SK-N-SH treated with all-trans-retinoic acid at 6 μM for 48 hours (cell line): Measurements from ENCODE around the gene DNAAF8.

Source experiments
- ATAC-seq: fragments of 200-7000 bp; cut with Tn5 transposase; 3 replicates; pipeline ENCODE4 v1.9.1; 2020; ENCODE audit warnings: mild to moderate bottlenecking, moderate library complexity
- ARNTL ChIP-seq: fragments of 450-650 bp; formaldehyde crosslinking; IDR thresholded peaks from 2 replicates; pipeline ENCODE4 v1.5.0; 2020; ENCODE audit warnings: low read depth, mild to moderate bottlenecking, moderate library complexity, borderline replicate concordance
- BACH2 ChIP-seq: fragments of 250-450 bp; sonication (Bioruptor Pico); IDR thresholded peaks from 2 replicates; pipeline ENCODE4 v1.9.0; 2021; ENCODE audit warnings: mild to moderate bottlenecking, borderline replicate concordance
- CREB5 ChIP-seq: fragments of 250-450 bp; sonication (Bioruptor Pico); IDR thresholded peaks from 2 replicates; pipeline ENCODE4 v1.5.1; 2020; ENCODE audit warnings: low read depth, mild to moderate bottlenecking, moderate library complexity
- CSDC2 ChIP-seq: fragments of 250-450 bp; sonication (Bioruptor Pico); IDR thresholded peaks from 2 replicates; pipeline ENCODE4 v1.5.0; 2020; ENCODE audit warnings: mild to moderate bottlenecking, moderate library complexity
- CSRNP3 ChIP-seq: fragments of 250-450 bp; sonication (Bioruptor Pico); IDR thresholded peaks from 2 replicates; pipeline ENCODE4 v1.5.1; 2021; ENCODE audit warnings: mild to moderate bottlenecking, moderate library complexity
- ESRRG ChIP-seq: fragments of 250-450 bp; sonication (Bioruptor Pico); IDR thresholded peaks from 2 replicates; pipeline ENCODE4 v1.6.1; 2021; ENCODE audit warnings: mild to moderate bottlenecking
- GLIS3 ChIP-seq: fragments of 250-450 bp; sonication (Bioruptor Pico); IDR thresholded peaks from 2 replicates; pipeline ENCODE4 v1.5.0; 2020; ENCODE audit warnings: mild to moderate bottlenecking, moderate library complexity
- ISL1 ChIP-seq: fragments of 250-450 bp; sonication (Bioruptor Pico); IDR thresholded peaks from 2 replicates; pipeline ENCODE4 v2.1.2; 2022; ENCODE audit warnings: mild to moderate bottlenecking, moderate library complexity
- OSR1 ChIP-seq: fragments of 250-450 bp; sonication (Bioruptor Pico); IDR thresholded peaks from 2 replicates; pipeline ENCODE4 v1.8.0; 2022; ENCODE audit warnings: moderate library complexity, mild to moderate bottlenecking, inconsistent platforms
- PATZ1 ChIP-seq: fragments of 250-450 bp; sonication (Bioruptor Pico); IDR thresholded peaks from 2 replicates; pipeline ENCODE4 v1.8.0; 2020; ENCODE audit warnings: mild to moderate bottlenecking, moderate library complexity, borderline replicate concordance
- POU6F1 ChIP-seq: fragments of 250-450 bp; sonication (Bioruptor Pico); IDR thresholded peaks from 2 replicates; pipeline ENCODE4 v1.8.0; 2021; ENCODE audit warnings: low read depth, mild to moderate bottlenecking, moderate library complexity, borderline replicate concordance
- PPARA ChIP-seq: fragments of 250-450 bp; sonication (Bioruptor Pico); IDR thresholded peaks from 2 replicates; pipeline ENCODE4 v1.5.0; 2020; ENCODE audit warnings: mild to moderate bottlenecking, borderline replicate concordance
- RARB ChIP-seq: fragments of 250-450 bp; sonication (Bioruptor Pico); IDR thresholded peaks from 2 replicates; pipeline ENCODE4 v1.8.0; 2021; ENCODE audit warnings: mild to moderate bottlenecking, moderate library complexity
- SNAI2 ChIP-seq: fragments of 250-450 bp; sonication (Bioruptor Pico); IDR thresholded peaks from 2 replicates; pipeline ENCODE4 v1.5.0; 2020; ENCODE audit warnings: mild to moderate bottlenecking, moderate library complexity
- TCF4 ChIP-seq: fragments of 250-450 bp; sonication (Bioruptor Pico); IDR thresholded peaks from 2 replicates; pipeline ENCODE4 v1.8.0; 2021; ENCODE audit warnings: mild to moderate bottlenecking, moderate library complexity, borderline replicate concordance
- TOX ChIP-seq: fragments of 250-450 bp; sonication (Bioruptor Pico); IDR thresholded peaks from 2 replicates; pipeline ENCODE4 v1.8.0; 2021; ENCODE audit warnings: mild to moderate bottlenecking, moderate library complexity, borderline replicate concordance
- ZC3H10 ChIP-seq: fragments of 250-450 bp; sonication (Bioruptor Pico); IDR thresholded peaks from 2 replicates; pipeline ENCODE4 v1.5.1; 2021; ENCODE audit warnings: mild to moderate bottlenecking, moderate library complexity
- ZFP3 ChIP-seq: fragments of 250-450 bp; sonication (Bioruptor Pico); IDR thresholded peaks from 2 replicates; pipeline ENCODE4 v1.5.0; 2020; ENCODE audit warnings: mild to moderate bottlenecking, moderate library complexity
- ZNF565 ChIP-seq: fragments of 450-650 bp; formaldehyde crosslinking; conservative IDR thresholded peaks from 2 replicates; pipeline ENCODE4 v1.5.0; 2020; ENCODE audit warnings: low read depth, mild to moderate bottlenecking, moderate library complexity
- ZNF70 ChIP-seq: fragments of 450-650 bp; formaldehyde crosslinking; IDR thresholded peaks from 2 replicates; pipeline ENCODE4 v1.5.0; 2020; ENCODE audit warnings: mild to moderate bottlenecking, moderate library complexity
- ZNF8 ChIP-seq: fragments of 450-650 bp; formaldehyde crosslinking; IDR thresholded peaks from 2 replicates; pipeline ENCODE4 v1.5.0; 2020; ENCODE audit warnings: mild to moderate bottlenecking, moderate library complexity

The DNAAF8 gene

GRCh38 chr16:4795828-4796572, 61.7 kb downstream of the DNAAF8 start:
- no peak for ATAC-seq
- TF ChIP-seq ZNF70 (CRISPR knock-in tag) (no peak), TOX (CRISPR knock-in tag) (no peak), OSR1 (CRISPR knock-in tag) (no peak), ISL1 (no peak), CSDC2 (no peak), ARNTL (CRISPR knock-in tag) (no peak), ZNF8 (CRISPR knock-in tag) (no peak), CREB5 (CRISPR knock-in tag) (no peak), ZNF565 (no peak), ZFP3 (CRISPR knock-in tag) (no peak), CSRNP3 (CRISPR knock-in tag) (no peak), SNAI2 (no peak), PPARA (CRISPR knock-in tag) (no peak), TCF4 (no peak), BACH2 (CRISPR knock-in tag) (no peak), POU6F1 (CRISPR knock-in tag) (no peak), PATZ1 (CRISPR knock-in tag) (no peak), GLIS3 (CRISPR knock-in tag) (no peak)

GRCh38 chr16:4796982-4797804, 62.9 kb downstream of the DNAAF8 start:
- ATAC-seq, result no peak
- TF ChIP-seq TOX (CRISPR knock-in tag), result no peak
- no peak for TF ChIP-seq ZC3H10 (CRISPR knock-in tag)
- no peak for TF ChIP-seq ZNF8 (CRISPR knock-in tag)
- no peak for TF ChIP-seq GLIS3 (CRISPR knock-in tag)
- no peak for TF ChIP-seq OSR1 (CRISPR knock-in tag)
- TF ChIP-seq RARB (CRISPR knock-in tag), result no peak
- TF ChIP-seq PATZ1 (CRISPR knock-in tag), result no peak
- no peak for TF ChIP-seq CREB5 (CRISPR knock-in tag)
- TF ChIP-seq ISL1, result no peak
- no peak for TF ChIP-seq ARNTL (CRISPR knock-in tag)
- no peak for TF ChIP-seq ZNF70 (CRISPR knock-in tag)
- TF ChIP-seq ESRRG (CRISPR knock-in tag), result no peak
- TF ChIP-seq CSDC2, result no peak
- no peak for TF ChIP-seq ZFP3 (CRISPR knock-in tag)
- no peak for TF ChIP-seq SNAI2
- no peak for TF ChIP-seq PPARA (CRISPR knock-in tag)
- no peak for TF ChIP-seq BACH2 (CRISPR knock-in tag)
- TF ChIP-seq TCF4, result no peak
- no peak for TF ChIP-seq CSRNP3 (CRISPR knock-in tag)
- TF ChIP-seq, all 23 proteins: peak for 0
